Ovary (tissue), 9 donors: ENCODE measurements around the gene MED27. TPM values are rescaled to one million over a fixed set of nuclear protein-coding genes. Genes with fewer than 3 reads are reported as not detected.

Source experiments
- DNase-seq, 5 donors: peaks; one replicate each; pipeline ENCODE4 v3.0.0-alpha.2; 2019 to 2020
- H3K27ac ChIP-seq, 2 donors: fragments of 200-600 bp; one replicate each; pipeline versions ENCODE4 v1.5.1 to v1.8.0; 2019 to 2022
- H3K27me3 ChIP-seq: fragments of 200-600 bp; one replicate; pipeline ENCODE4 v1.8.0; 2022
- H3K36me3 ChIP-seq: fragments of 200-600 bp; sonication (generic); one replicate; pipeline ENCODE4 v1.5.1; 2019
- H3K4me1 ChIP-seq: one replicate; pipeline ENCODE4 v1.8.1; 2013; ENCODE audit warnings: mild to moderate bottlenecking, moderate library complexity; ENCODE audit not compliant: insufficient read depth
- H3K4me3 ChIP-seq: fragments of 200-600 bp; sonication (generic); one replicate; pipeline ENCODE4 v1.5.1; 2017
- H3K9me3 ChIP-seq, 2 donors: fragments of 200-600 bp in 1 of 2; sonication (generic) in 1 of 2; one replicate each; pipeline versions ENCODE4 v1.5.1 to v1.8.1; 2013 to 2019; ENCODE audit warnings: mild to moderate bottlenecking in 1 of 2, moderate library complexity in 1 of 2
- CTCF ChIP-seq, 3 donors: fragments of 450-650 bp in 2 of 3; fragments of 200-600 bp in 1 of 3; IDR thresholded peaks; one replicate each; pipeline versions ENCODE4 v1.5.1 to v1.8.0; 2016 to 2022; ENCODE audit warnings: antibody characterized with exemption in 3 of 3, mild to moderate bottlenecking in 1 of 3
- EP300 ChIP-seq: sonication (generic); formaldehyde crosslinking; IDR thresholded peaks from one replicate; pipeline ENCODE4 v1.6.1; 2017; ENCODE audit warnings: antibody characterized with exemption
- POLR2A ChIP-seq: fragments of 450-650 bp; IDR thresholded peaks from one replicate; pipeline ENCODE4 v1.6.1; 2017; ENCODE audit warnings: antibody characterized with exemption, mild to moderate bottlenecking, moderate library complexity
- WGBS, 3 donors: extraction: QIAGEN DNeasy Blood & Tissue Kit in 1 of 3; methylation state at CpG; one replicate each; pipeline versions ENCODE4 v1.1.5 to v1.1.7; 2013 to 2017; 5-methylcytosine and 5-hydroxymethylcytosine counted together
- intact Hi-C, 4 donors: fragments of 100-400 bp; cut with DNase I; formaldehyde crosslinking; loops; one replicate each; pipeline versions ENCODE4 v1.11.0 to v1.15.1; 2022 to 2023
- polyA plus RNA-seq, 2 donors: library from polyadenylated mRNA; stranded (reverse); fragments of 200-250 nt in 1 of 2; fragments of 350-450 nt in 1 of 2; fragmentation: Illumina TruSeq in 1 of 2; extraction: RNeasy Lipid Tissue Mini Kit (QIAGEN cat#74804) in 1 of 2; gene quantifications; one replicate each; pipeline ENCODE4 v1.2.3, GENCODE V29; 2013 to 2014
- total RNA-seq, 7 donors: library from RNA; depleted of rRNA in 2 of 7; stranded (reverse); fragments of >200 nt in 2 of 7; fragmentation: NEBNext Ultra II Directional in 3 of 7; extraction: Animal tissue kit (Norgen Biotek cat#: 25700) in 3 of 7; gene quantifications; one replicate each; pipeline versions ENCODE4 v1.1.0 to v1.2.4, GENCODE V29; 2016 to 2023
- donor health status: DM: no; HTN: no; CAD: no; lungs with moderate emphysema.
- donor health status: DM: no; HTN: no; CAD: no.
- donor health status: Bipolar disorder and iron deficiency.
- donor health status: DM: yes; HTN: yes; CAD: no.
- donor health status: DM: no; HTN: no; CAD: no.
- donor health status: DM: yes; HTN: yes; CAD: no.

The MED27 gene
- total and polyA plus RNA-seq, 9 donors, result 7.6 to 24.9 (median 17.4) TPM

GRCh38 chr9:131980267-131981016, 99.2 kb downstream of the MED27 start:
- no peak overlapping the region for H3K27ac ChIP-seq
- no peak overlapping the region for H3K4me3 ChIP-seq
- WGBS, 3 donors, result 60 to 76% (median 68%) methylated on average over 8 of the region's 8 CpGs
- TF ChIP-seq EP300 (no peak), CTCF (IDR thresholded peaks at IDR 0.05) (no peak), POLR2A (no peak)
- no peaks in the 10 kb centered on the region for H3K9me3 ChIP-seq
- no peaks in the 10 kb centered on the region for H3K4me1 ChIP-seq
- no peak for DNase-seq
- H3K36me3 ChIP-seq, result no peaks in the 10 kb centered on the region
- intact Hi-C loops, result no loop called here
- H3K27me3 ChIP-seq, result no peaks in the 10 kb centered on the region

GRCh38 chr9:131977109-131977838, 102.4 kb downstream of the MED27 start:
- no peak for DNase-seq
- 90 to 95% (median 92%) methylated on average over 10 of the region's 10 CpGs for WGBS, 3 donors
- H3K36me3 ChIP-seq, result no peaks in the 10 kb centered on the region
- H3K4me1 ChIP-seq, result no peaks in the 10 kb centered on the region
- H3K9me3 ChIP-seq, result no peaks in the 10 kb centered on the region
- no peak overlapping the region for H3K4me3 ChIP-seq
- intact Hi-C loops, result no loop called here
- H3K27ac ChIP-seq, result no peak overlapping the region
- H3K27me3 ChIP-seq, result no peaks in the 10 kb centered on the region
- no peak for TF ChIP-seq EP300

GRCh38 chr9:131976157-131977108, 103.2 kb downstream of the MED27 start:
- Histone ChIP-seq H3K9me3 (no peaks in the 10 kb centered on the region), H3K4me3 (no peak overlapping the region), H3K27ac (no peak overlapping the region), H3K4me1 (no peaks in the 10 kb centered on the region), H3K36me3 (no peaks in the 10 kb centered on the region), H3K27me3 (no peaks in the 10 kb centered on the region)
- no peak for TF ChIP-seq EP300
- no peak for TF ChIP-seq CTCF (IDR thresholded peaks at IDR 0.05)
- no peak for TF ChIP-seq POLR2A
- DNase-seq, result no peak
- intact Hi-C loops, result no loop called here
- WGBS, 3 donors, result 79 to 86% (median 82%) methylated on average over 5 of the region's 5 CpGs

- TF ChIP-seq POLR2A, result no peak
- TF ChIP-seq CTCF (IDR thresholded peaks at IDR 0.05), result no peak
- TF ChIP-seq EP300, result no peak
- no peak overlapping the region for H3K27ac ChIP-seq
- no peaks in the 10 kb centered on the region for H3K9me3 ChIP-seq
- no peaks in the 10 kb centered on the region for H3K36me3 ChIP-seq
- H3K4me3 ChIP-seq, result no peak overlapping the region
- no peaks in the 10 kb centered on the region for H3K4me1 ChIP-seq
- intact Hi-C loops, result no loop called here
- no peak for DNase-seq
- no peaks in the 10 kb centered on the region for H3K27me3 ChIP-seq
Measured at GRCh38 chr9:131972889-131973288, 106.8 kb downstream of the MED27 start.
